Measurements from ENCODE around the gene RABGAP1L.

RABGAP1L gene

GRCh38 chr1:174689524-174689923 is 530.2 kb downstream of the RABGAP1L start:
- Histone ChIP-seq H3K9ac (ENCODE audit: low read depth, low read length, poor library complexity) (no peak overlapping the region), H4K8ac (ENCODE audit: low read depth, low read length) (no peak overlapping the region), H3K27ac (replicated peaks; ENCODE audit: low read length) (no peak overlapping the region), H2AFZ (ENCODE audit: low read length) (no peak overlapping the region), H3K36me3 (replicated peaks in 1 of 2; ENCODE audit: control insufficient read depth in 2 of 2, insufficient read depth in 2 of 2, low read length in 2 of 2) (no peaks in the 10 kb centered on the region), H3K27me3 (ENCODE audit: control insufficient read depth in 3 of 3, insufficient read depth in 3 of 3, low read depth in 1 of 3, low read length in 3 of 3) (no peaks in the 10 kb centered on the region), H3K18ac (ENCODE audit: low read length) (no peak overlapping the region), H3K4me2 (ENCODE audit: insufficient read depth, low read length, poor library complexity, severe bottlenecking) (no peak overlapping the region), H3K23ac (ENCODE audit: low read depth, low read length, poor library complexity) (no peak overlapping the region), H3K14ac (ENCODE audit: low read length) (no peak overlapping the region), H3K4ac (ENCODE audit: low read length) (no peak overlapping the region), H2AK5ac (ENCODE audit: low read depth, low read length) (no peak overlapping the region), H2BK15ac (ENCODE audit: low read length) (no peak overlapping the region), H3K9me3 (replicated peaks in 1 of 2; ENCODE audit: control insufficient read depth in 2 of 2, insufficient read depth in 1 of 2, low read depth in 1 of 2, low read length in 2 of 2) (no peaks in the 10 kb centered on the region), H3K79me1 (ENCODE audit: low read depth, low read length) (no peaks in the 10 kb centered on the region), H2BK5ac (ENCODE audit: low read length) (no peak overlapping the region), H4K91ac (ENCODE audit: low read depth, low read length, poor library complexity) (no peak overlapping the region), H3K4me3 (ENCODE audit: low read length in 2 of 2) (no peak overlapping the region), H2BK12ac (ENCODE audit: low read length) (no peak overlapping the region), H3K4me1 (ENCODE audit: control insufficient read depth in 2 of 2, insufficient read depth in 1 of 2, low read depth in 1 of 2, low read length in 2 of 2) (peaks cover 0 to 5% of the 10 kb centered on the region in 2 donors), H2BK120ac (ENCODE audit: low read depth, low read length) (no peak overlapping the region)
- no CpG with 5 or more reads among the region's 1 CpG for whole genome bisulfite sequencing, 2 donors (ENCODE audit: extremely low coverage in 2 of 2, insufficient read length in 2 of 2, insufficient replicate concordance in 1 of 2)
- no peak for DNase-seq (ENCODE audit: low spot score)

DNA sequence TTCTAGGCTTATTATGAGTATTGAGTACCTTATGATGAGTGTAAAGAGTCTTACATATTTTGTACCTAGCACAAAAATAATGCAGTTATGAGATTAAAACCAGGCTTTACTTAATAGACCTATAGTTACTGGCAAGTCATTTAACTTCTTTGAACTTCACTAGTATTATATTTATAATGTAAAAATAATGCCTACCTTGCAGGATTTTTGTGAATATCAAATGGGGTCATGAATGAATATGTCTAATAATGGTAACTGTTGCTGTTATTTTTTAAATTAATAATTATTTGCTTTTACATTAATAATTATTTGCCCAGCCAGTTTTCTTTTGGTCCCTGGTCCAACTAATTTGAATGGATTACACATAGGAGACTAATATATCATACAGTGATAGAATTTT is 530.9 kb downstream of the RABGAP1L start:
- H3K23ac ChIP-seq (ENCODE audit: low read depth, low read length, poor library complexity) = no peak overlapping the region
- no peak overlapping the region for H2BK5ac ChIP-seq (ENCODE audit: low read length)
- H4K8ac ChIP-seq (ENCODE audit: low read depth, low read length) = no peak overlapping the region
- no peak overlapping the region for H3K4me3 ChIP-seq (ENCODE audit: low read length in 2 of 2)
- H2BK12ac ChIP-seq (ENCODE audit: low read length) = no peak overlapping the region
- no peaks in the 10 kb centered on the region for H3K79me1 ChIP-seq (ENCODE audit: low read depth, low read length)
- H3K27me3 ChIP-seq (ENCODE audit: control insufficient read depth in 3 of 3, insufficient read depth in 3 of 3, low read depth in 1 of 3, low read length in 3 of 3) = no peaks in the 10 kb centered on the region
- H3K9me3 ChIP-seq (replicated peaks in 1 of 2; ENCODE audit: control insufficient read depth in 2 of 2, insufficient read depth in 1 of 2, low read depth in 1 of 2, low read length in 2 of 2) = no peaks in the 10 kb centered on the region
- no peak overlapping the region for H3K9ac ChIP-seq (ENCODE audit: low read depth, low read length, poor library complexity)
- H3K4me1 ChIP-seq (ENCODE audit: control insufficient read depth in 2 of 2, insufficient read depth in 1 of 2, low read depth in 1 of 2, low read length in 2 of 2) = peaks cover 0 to 5% of the 10 kb centered on the region in 2 donors
- no peak overlapping the region for H2BK120ac ChIP-seq (ENCODE audit: low read depth, low read length)
- H2AK5ac ChIP-seq (ENCODE audit: low read depth, low read length) = no peak overlapping the region
- no peak overlapping the region for H3K4me2 ChIP-seq (ENCODE audit: insufficient read depth, low read length, poor library complexity, severe bottlenecking)
- H3K4ac ChIP-seq (ENCODE audit: low read length) = no peak overlapping the region
- H3K18ac ChIP-seq (ENCODE audit: low read length) = no peak overlapping the region
- no peak overlapping the region for H4K91ac ChIP-seq (ENCODE audit: low read depth, low read length, poor library complexity)
- no peak overlapping the region for H2AFZ ChIP-seq (ENCODE audit: low read length)
- H3K27ac ChIP-seq (replicated peaks; ENCODE audit: low read length) = no peak overlapping the region
- no peaks in the 10 kb centered on the region for H3K36me3 ChIP-seq (replicated peaks in 1 of 2; ENCODE audit: control insufficient read depth in 2 of 2, insufficient read depth in 2 of 2, low read length in 2 of 2)
- no peak overlapping the region for H2BK15ac ChIP-seq (ENCODE audit: low read length)
- DNase-seq (ENCODE audit: low spot score) = no peak
- H3K14ac ChIP-seq (ENCODE audit: low read length) = no peak overlapping the region

- no peaks in the 10 kb centered on the region for H3K36me3 ChIP-seq (replicated peaks in 1 of 2; ENCODE audit: control insufficient read depth in 2 of 2, insufficient read depth in 2 of 2, low read length in 2 of 2)
- H2BK12ac ChIP-seq (ENCODE audit: low read length) = no peak overlapping the region
- H2AK5ac ChIP-seq (ENCODE audit: low read depth, low read length) = no peak overlapping the region
- no peak overlapping the region for H2BK5ac ChIP-seq (ENCODE audit: low read length)
- no peak overlapping the region for H3K18ac ChIP-seq (ENCODE audit: low read length)
- H3K4me2 ChIP-seq (ENCODE audit: insufficient read depth, low read length, poor library complexity, severe bottlenecking) = no peak overlapping the region
- no peak overlapping the region for H4K91ac ChIP-seq (ENCODE audit: low read depth, low read length, poor library complexity)
- H3K14ac ChIP-seq (ENCODE audit: low read length) = no peak overlapping the region
- no peak overlapping the region for H3K23ac ChIP-seq (ENCODE audit: low read depth, low read length, poor library complexity)
- no peaks in the 10 kb centered on the region for H3K79me1 ChIP-seq (ENCODE audit: low read depth, low read length)
- H3K4ac ChIP-seq (ENCODE audit: low read length) = no peak overlapping the region
- DNase-seq (ENCODE audit: low spot score) = no peak
- no peaks in the 10 kb centered on the region for H3K27me3 ChIP-seq (ENCODE audit: control insufficient read depth in 3 of 3, insufficient read depth in 3 of 3, low read depth in 1 of 3, low read length in 3 of 3)
- H2BK120ac ChIP-seq (ENCODE audit: low read depth, low read length) = no peak overlapping the region
- no peak overlapping the region for H2BK15ac ChIP-seq (ENCODE audit: low read length)
- no CpG with 5 or more reads among the region's 1 CpG for WGBS, 2 donors (ENCODE audit: extremely low coverage in 2 of 2, insufficient read length in 2 of 2, insufficient replicate concordance in 1 of 2)
- peaks cover 0 to 5% of the 10 kb centered on the region in 2 donors for H3K4me1 ChIP-seq (ENCODE audit: control insufficient read depth in 2 of 2, insufficient read depth in 1 of 2, low read depth in 1 of 2, low read length in 2 of 2)
- H3K4me3 ChIP-seq (ENCODE audit: low read length in 2 of 2) = no peak overlapping the region
- no peak overlapping the region for H2AFZ ChIP-seq (ENCODE audit: low read length)
- H3K27ac ChIP-seq (replicated peaks; ENCODE audit: low read length) = no peak overlapping the region
- H3K9ac ChIP-seq (ENCODE audit: low read depth, low read length, poor library complexity) = no peak overlapping the region
- H3K9me3 ChIP-seq (replicated peaks in 1 of 2; ENCODE audit: control insufficient read depth in 2 of 2, insufficient read depth in 1 of 2, low read depth in 1 of 2, low read length in 2 of 2) = no peaks in the 10 kb centered on the region
- no peak overlapping the region for H4K8ac ChIP-seq (ENCODE audit: low read depth, low read length)
Observed at GRCh38 chr1:174692313-174692712, 533.0 kb downstream of the RABGAP1L start.

DNA sequence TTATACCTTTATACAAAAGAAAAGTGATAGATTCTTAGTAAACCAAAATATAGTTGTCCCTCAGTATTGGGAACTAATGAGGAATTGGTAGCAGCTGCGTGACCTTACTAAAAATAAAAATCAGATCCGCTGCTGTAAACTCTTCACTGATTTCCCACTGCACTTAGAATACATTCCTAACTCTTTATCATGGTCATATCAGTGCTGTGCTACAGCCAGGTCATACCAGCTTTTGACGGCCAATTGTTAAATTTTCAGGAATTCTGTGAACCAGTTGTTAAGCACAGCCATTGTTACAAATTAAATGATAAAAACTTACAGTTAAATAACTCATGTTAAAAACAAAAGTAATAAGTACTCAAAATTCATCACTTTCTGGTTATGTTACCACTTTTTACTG is 533.8 kb downstream of the RABGAP1L start:
- H2AK5ac ChIP-seq (ENCODE audit: low read depth, low read length) = no peak overlapping the region
- no peaks in the 10 kb centered on the region for H3K9me3 ChIP-seq (replicated peaks in 1 of 2; ENCODE audit: control insufficient read depth in 2 of 2, insufficient read depth in 1 of 2, low read depth in 1 of 2, low read length in 2 of 2)
- no peak overlapping the region for H4K8ac ChIP-seq (ENCODE audit: low read depth, low read length)
- no CpG with 5 or more reads among the region's 3 CpGs for WGBS, 2 donors (ENCODE audit: extremely low coverage in 2 of 2, insufficient read length in 2 of 2, insufficient replicate concordance in 1 of 2)
- H2BK12ac ChIP-seq (ENCODE audit: low read length) = no peak overlapping the region
- no peaks in the 10 kb centered on the region for H3K27me3 ChIP-seq (ENCODE audit: control insufficient read depth in 3 of 3, insufficient read depth in 3 of 3, low read depth in 1 of 3, low read length in 3 of 3)
- H3K27ac ChIP-seq (replicated peaks; ENCODE audit: low read length) = no peak overlapping the region
- peaks cover 0 to 5% of the 10 kb centered on the region in 2 donors for H3K4me1 ChIP-seq (ENCODE audit: control insufficient read depth in 2 of 2, insufficient read depth in 1 of 2, low read depth in 1 of 2, low read length in 2 of 2)
- no peak overlapping the region for H2BK15ac ChIP-seq (ENCODE audit: low read length)
- H3K14ac ChIP-seq (ENCODE audit: low read length) = no peak overlapping the region
- H2BK5ac ChIP-seq (ENCODE audit: low read length) = no peak overlapping the region
- no peak overlapping the region for H3K4me3 ChIP-seq (ENCODE audit: low read length in 2 of 2)
- no peaks in the 10 kb centered on the region for H3K36me3 ChIP-seq (replicated peaks in 1 of 2; ENCODE audit: control insufficient read depth in 2 of 2, insufficient read depth in 2 of 2, low read length in 2 of 2)
- no peak overlapping the region for H3K18ac ChIP-seq (ENCODE audit: low read length)
- no peak overlapping the region for H3K4me2 ChIP-seq (ENCODE audit: insufficient read depth, low read length, poor library complexity, severe bottlenecking)
- no peak overlapping the region for H4K91ac ChIP-seq (ENCODE audit: low read depth, low read length, poor library complexity)
- no peaks in the 10 kb centered on the region for H3K79me1 ChIP-seq (ENCODE audit: low read depth, low read length)
- H3K4ac ChIP-seq (ENCODE audit: low read length) = no peak overlapping the region
- DNase-seq (ENCODE audit: low spot score) = no peak
- H2AFZ ChIP-seq (ENCODE audit: low read length) = no peak overlapping the region
- no peak overlapping the region for H3K23ac ChIP-seq (ENCODE audit: low read depth, low read length, poor library complexity)
- no peak overlapping the region for H2BK120ac ChIP-seq (ENCODE audit: low read depth, low read length)
- H3K9ac ChIP-seq (ENCODE audit: low read depth, low read length, poor library complexity) = no peak overlapping the region

Data from neuronal stem cell (in vitro differentiated cells).